LoVo (cell line): ENCODE results near the gene PIWIL4.

Experiments used
- DNase-seq: peaks from one replicate; pipeline ENCODE4 v3.0.0-alpha.2; 2016; ENCODE audit warnings: low spot score

Gene PIWIL4

GRCh38 chr11:94664346-94664745 is 97.2 kb downstream of the PIWIL4 start:
- DNase-seq = no peak

- no peak for DNase-seq
These were observed 98.0 kb downstream of the PIWIL4 start for GRCh38 chr11:94665116-94665659.

GRCh38 chr11:94666792-94667721 is 99.9 kb downstream of the PIWIL4 start:
- DNase-seq = no peak

- no peak for DNase-seq
These were observed 101.1 kb downstream of the PIWIL4 start for GRCh38 chr11:94668212-94668793.

- DNase-seq = no peak
These were observed 101.9 kb downstream of the PIWIL4 start for GRCh38 chr11:94669023-94669422.
